Measurements from ENCODE around the gene TBC1D9B.

Gene TBC1D9B

DNA sequence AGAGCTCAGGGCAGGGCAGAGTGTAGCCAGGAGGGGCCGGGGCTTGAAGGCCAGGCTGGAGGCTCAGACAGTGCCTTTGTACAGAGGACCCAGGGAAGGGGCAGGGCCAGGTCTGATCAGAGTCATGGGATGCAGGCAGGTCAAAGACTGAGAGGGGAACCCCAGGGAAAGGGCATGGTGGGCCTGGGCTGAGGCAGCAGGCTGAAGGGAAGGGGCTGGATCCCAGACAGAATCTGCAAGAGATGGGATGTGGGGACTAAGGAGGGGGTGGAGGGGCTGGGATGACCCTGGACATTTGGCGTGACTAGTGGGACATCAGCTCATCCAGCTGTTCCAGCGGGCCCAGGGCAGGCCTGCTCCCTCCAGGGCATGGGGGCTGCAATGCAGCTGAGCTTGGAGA lies 33.6 kb downstream of the TBC1D9B start:
- Histone ChIP-seq H4K20me1 (ENCODE audit: control insufficient read depth, insufficient read depth, low read depth, low read length) (no peaks in the 10 kb centered on the region), H3K36me3 (ENCODE audit: control insufficient read depth, low read length) (peaks cover 66% of the 10 kb centered on the region), H3K4me1 (ENCODE audit: control insufficient read depth, low read length) (no peaks in the 10 kb centered on the region), H3K27me3 (ENCODE audit: control insufficient read depth, low read length) (no peaks in the 10 kb centered on the region), H3K27ac (ENCODE audit: low read depth, low read length) (no peak overlapping the region), H3K9me3 (ENCODE audit: control insufficient read depth, insufficient read depth, low read length) (no peaks in the 10 kb centered on the region), H3K9me2 (replicated peaks; ENCODE audit: control insufficient read depth, low read length) (no peaks in the 10 kb centered on the region), H3K4me3 (ENCODE audit: low read length) (no peak overlapping the region), H3K79me2 (ENCODE audit: control insufficient read depth, low read length) (no peaks in the 10 kb centered on the region), H3F3A (ENCODE audit: control insufficient read depth, insufficient read depth) (no peaks in the 10 kb centered on the region), H3K4me2 (ENCODE audit: low read length) (no peak overlapping the region)
- TF ChIP-seq, protein P1, sequence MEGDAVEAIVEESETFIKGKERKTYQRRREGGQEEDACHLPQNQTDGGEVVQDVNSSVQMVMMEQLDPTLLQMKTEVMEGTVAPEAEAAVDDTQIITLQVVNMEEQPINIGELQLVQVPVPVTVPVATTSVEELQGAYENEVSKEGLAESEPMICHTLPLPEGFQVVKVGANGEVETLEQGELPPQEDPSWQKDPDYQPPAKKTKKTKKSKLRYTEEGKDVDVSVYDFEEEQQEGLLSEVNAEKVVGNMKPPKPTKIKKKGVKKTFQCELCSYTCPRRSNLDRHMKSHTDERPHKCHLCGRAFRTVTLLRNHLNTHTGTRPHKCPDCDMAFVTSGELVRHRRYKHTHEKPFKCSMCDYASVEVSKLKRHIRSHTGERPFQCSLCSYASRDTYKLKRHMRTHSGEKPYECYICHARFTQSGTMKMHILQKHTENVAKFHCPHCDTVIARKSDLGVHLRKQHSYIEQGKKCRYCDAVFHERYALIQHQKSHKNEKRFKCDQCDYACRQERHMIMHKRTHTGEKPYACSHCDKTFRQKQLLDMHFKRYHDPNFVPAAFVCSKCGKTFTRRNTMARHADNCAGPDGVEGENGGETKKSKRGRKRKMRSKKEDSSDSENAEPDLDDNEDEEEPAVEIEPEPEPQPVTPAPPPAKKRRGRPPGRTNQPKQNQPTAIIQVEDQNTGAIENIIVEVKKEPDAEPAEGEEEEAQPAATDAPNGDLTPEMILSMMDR (IDR thresholded peaks at IDR 0.05; ENCODE audit: low read depth, low read length, poor library complexity, severe bottlenecking) = no peak
- no peak for TF ChIP-seq EZH2phosphoT487 (IDR thresholded peaks at IDR 0.05; ENCODE audit: borderline replicate concordance, low read length)

DNA sequence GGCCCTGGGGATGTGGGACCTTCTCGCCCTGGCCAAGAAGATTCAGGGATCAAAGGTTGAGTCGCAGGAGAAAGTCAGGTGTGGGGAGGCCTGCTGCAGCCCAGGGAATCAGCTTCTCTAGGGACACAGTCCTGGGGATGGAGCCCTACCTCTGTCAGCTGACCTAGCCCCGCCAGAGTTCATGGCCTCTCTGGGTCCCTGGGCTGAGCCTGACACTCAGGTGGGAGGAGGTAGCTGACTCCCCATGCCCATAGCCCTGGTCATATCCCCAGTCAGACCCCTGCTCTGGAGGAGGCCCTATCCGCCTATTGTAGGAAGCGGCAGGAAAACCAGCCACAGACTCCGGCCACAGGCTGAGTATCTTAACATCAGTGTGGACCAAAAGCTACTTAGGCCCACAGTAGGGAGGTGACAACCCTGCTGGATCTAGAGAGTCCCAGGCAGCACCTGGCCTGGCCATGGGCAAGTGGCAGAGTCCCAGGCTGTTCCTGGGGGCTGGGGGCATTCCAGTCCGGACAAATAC lies 34.0 kb downstream of the TBC1D9B start:
- Histone ChIP-seq H3K36me3 (ENCODE audit: control insufficient read depth, low read length) (peaks cover 65% of the 10 kb centered on the region), H3F3A (ENCODE audit: control insufficient read depth, insufficient read depth) (no peaks in the 10 kb centered on the region)

DNA sequence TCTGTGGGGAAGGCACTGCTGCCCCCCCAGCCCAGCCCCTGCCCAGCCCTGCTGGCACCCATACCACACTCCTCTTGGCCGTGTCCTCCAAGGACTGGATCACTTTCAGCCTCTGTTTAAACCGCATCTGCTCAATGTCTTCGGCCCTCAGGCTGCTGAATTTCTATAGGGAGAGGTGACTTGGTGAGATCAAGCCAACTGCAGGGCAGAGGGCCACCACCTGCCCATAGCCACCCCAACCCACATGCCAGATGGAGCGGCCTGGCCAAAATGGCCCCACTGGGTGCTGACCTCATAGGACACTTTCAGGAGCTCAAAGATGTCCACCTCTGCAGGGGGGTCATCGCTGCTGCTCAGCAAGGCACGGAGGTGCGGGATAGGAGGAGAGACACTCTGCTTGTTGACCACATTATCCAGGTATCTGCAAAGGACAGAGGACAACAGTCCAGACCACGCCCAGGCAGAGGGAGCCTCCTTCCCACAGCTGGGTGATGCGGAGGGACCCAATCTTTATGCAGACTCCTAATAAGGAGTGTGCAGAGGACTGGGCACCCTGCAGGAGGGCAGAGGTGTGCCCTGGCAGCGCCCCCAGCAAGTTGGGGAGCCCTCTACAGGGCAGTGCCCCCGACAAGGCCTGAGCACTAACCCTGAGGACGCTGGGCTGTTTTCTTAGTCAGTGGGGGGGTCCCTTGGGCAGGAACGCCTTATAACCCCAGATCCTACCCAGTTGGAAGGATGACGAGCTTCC lies 34.7 kb downstream of the TBC1D9B start:
- Histone ChIP-seq H3K36me3 (ENCODE audit: control insufficient read depth, low read length) (peaks cover 59% of the 10 kb centered on the region), H4K20me1 (ENCODE audit: control insufficient read depth, insufficient read depth, low read depth, low read length) (no peaks in the 10 kb centered on the region), H3K4me2 (ENCODE audit: low read length) (no peak overlapping the region), H3K9me2 (replicated peaks; ENCODE audit: control insufficient read depth, low read length) (no peaks in the 10 kb centered on the region), H3K4me1 (ENCODE audit: control insufficient read depth, low read length) (no peaks in the 10 kb centered on the region), H3K4me3 (ENCODE audit: low read length) (no peak overlapping the region), H3K79me2 (ENCODE audit: control insufficient read depth, low read length) (no peaks in the 10 kb centered on the region), H3K9me3 (ENCODE audit: control insufficient read depth, insufficient read depth, low read length) (no peaks in the 10 kb centered on the region), H3K27me3 (ENCODE audit: control insufficient read depth, low read length) (no peaks in the 10 kb centered on the region), H3K27ac (ENCODE audit: low read depth, low read length) (no peak overlapping the region), H3F3A (ENCODE audit: control insufficient read depth, insufficient read depth) (no peaks in the 10 kb centered on the region)
- TF ChIP-seq, protein P1 (IDR thresholded peaks at IDR 0.05; ENCODE audit: low read depth, low read length, poor library complexity, severe bottlenecking) = no peak
- TF ChIP-seq EZH2phosphoT487 (IDR thresholded peaks at IDR 0.05; ENCODE audit: borderline replicate concordance, low read length) = no peak

More for the DNA sequence above, 34.0 kb downstream of the TBC1D9B start:
- Histone ChIP-seq H3K27ac (ENCODE audit: low read depth, low read length) (no peak overlapping the region), H3K9me2 (replicated peaks; ENCODE audit: control insufficient read depth, low read length) (no peaks in the 10 kb centered on the region), H3K4me3 (ENCODE audit: low read length) (no peak overlapping the region), H3K4me2 (ENCODE audit: low read length) (no peak overlapping the region), H3K27me3 (ENCODE audit: control insufficient read depth, low read length) (no peaks in the 10 kb centered on the region), H4K20me1 (ENCODE audit: control insufficient read depth, insufficient read depth, low read depth, low read length) (no peaks in the 10 kb centered on the region), H3K9me3 (ENCODE audit: control insufficient read depth, insufficient read depth, low read length) (no peaks in the 10 kb centered on the region), H3K79me2 (ENCODE audit: control insufficient read depth, low read length) (no peaks in the 10 kb centered on the region), H3K4me1 (ENCODE audit: control insufficient read depth, low read length) (no peaks in the 10 kb centered on the region)
- no peak for TF ChIP-seq EZH2phosphoT487 (IDR thresholded peaks at IDR 0.05; ENCODE audit: borderline replicate concordance, low read length)
- TF ChIP-seq, protein P1 (IDR thresholded peaks at IDR 0.05; ENCODE audit: low read depth, low read length, poor library complexity, severe bottlenecking) = no peak

All from DOHH2 (cell line).